Smooth muscle cell of the brain vasculature (primary cell): ENCODE data around the gene UBE2N.
"Not testable (repeated sequence)": the region's sequence is repeated elsewhere in the genome, so short reads cannot be mapped to it uniquely, and the experiment has no call there.

Experiments used
- DNase-seq: peaks from one replicate; pipeline ENCODE4 v3.0.0-alpha.2; 2012; ENCODE audit warnings: low read depth, low spot score

The UBE2N gene

GRCh38 chr12:93412396-93412795, 29.4 kb downstream of the UBE2N start:
- DNase-seq = not testable (repeated sequence)

GRCh38 chr12:93411060-93411459, 30.7 kb downstream of the UBE2N start:
- not testable (repeated sequence) for DNase-seq

- DNase-seq = not testable (repeated sequence)
Observed at GRCh38 chr12:93409343-93410187, 32.2 kb downstream of the UBE2N start.

GRCh38 chr12:93408813-93409212, 32.9 kb downstream of the UBE2N start:
- DNase-seq = no peak

- DNase-seq = no peak
Observed at GRCh38 chr12:93407963-93408283, 33.8 kb downstream of the UBE2N start.

GRCh38 chr12:93407054-93407962, 34.4 kb downstream of the UBE2N start:
- no peak for DNase-seq

GRCh38 chr12:93404961-93405849, 36.5 kb downstream of the UBE2N start:
- no peak for DNase-seq

- DNase-seq = no peak
Observed at GRCh38 chr12:93403988-93404803, 37.6 kb downstream of the UBE2N start.

- no peak for DNase-seq
Observed at GRCh38 chr12:93402333-93403311, 39.1 kb downstream of the UBE2N start.

GRCh38 chr12:93399183-93399863, 42.4 kb downstream of the UBE2N start:
- not testable (repeated sequence) for DNase-seq

GRCh38 chr12:93397412-93397811, 44.3 kb downstream of the UBE2N start:
- no peak for DNase-seq

GRCh38 chr12:93393425-93393824, 48.3 kb downstream of the UBE2N start:
- no peak for DNase-seq

GRCh38 chr12:93390549-93391297, 51.0 kb downstream of the UBE2N start:
- no peak for DNase-seq

GRCh38 chr12:93390031-93390430, 51.7 kb downstream of the UBE2N start:
- no peak for DNase-seq

GRCh38 chr12:93387780-93388179, 54.0 kb downstream of the UBE2N start:
- DNase-seq = no peak

GRCh38 chr12:93381976-93382437, 59.7 kb downstream of the UBE2N start:
- not testable (repeated sequence) for DNase-seq

GRCh38 chr12:93381161-93381975, 60.4 kb downstream of the UBE2N start:
- no peak for DNase-seq
